H9 (cell line): ENCODE measurements around the gene EN1. TPM values are rescaled to one million over a fixed set of nuclear protein-coding genes. Genes with fewer than 3 reads are reported as not detected.

Source experiments
- DNase-seq: peaks from one replicate; pipeline ENCODE4 v3.0.0-alpha.2; 2017
- H2AFZ ChIP-seq: one replicate; pipeline ENCODE4 v1.6.1; 2013; ENCODE audit warnings: mild to moderate bottlenecking, low read length, control low read depth, moderate library complexity
- H2AK5ac ChIP-seq: 2 replicates; pipeline ENCODE4 v1.6.1; 2013; ENCODE audit warnings: low read length, control low read depth, mixed read lengths; ENCODE audit not compliant: insufficient read length
- H2BK120ac ChIP-seq: one replicate; pipeline ENCODE4 v1.6.1; 2013; ENCODE audit warnings: low read depth, mild to moderate bottlenecking, low read length, control low read depth, inconsistent platforms; ENCODE audit not compliant: poor library complexity, severe bottlenecking
- H2BK12ac ChIP-seq: 2 replicates; pipeline ENCODE4 v1.6.1; 2013; ENCODE audit warnings: low read length, control low read depth, mixed read lengths, low read depth; ENCODE audit not compliant: insufficient read length
- H2BK15ac ChIP-seq: 2 replicates; pipeline ENCODE4 v1.6.1; 2013; ENCODE audit warnings: low read depth, low read length, control low read depth
- H2BK20ac ChIP-seq: one replicate; pipeline ENCODE4 v1.6.1; 2013; ENCODE audit warnings: low read depth, mild to moderate bottlenecking, low read length, control low read depth, inconsistent platforms; ENCODE audit not compliant: poor library complexity, severe bottlenecking
- H2BK5ac ChIP-seq: 2 replicates; pipeline ENCODE4 v1.6.1; 2013; ENCODE audit warnings: low read length, control low read depth, mixed read lengths; ENCODE audit not compliant: insufficient read length
- H3K14ac ChIP-seq: 2 replicates; pipeline ENCODE4 v1.6.1; 2013; ENCODE audit warnings: low read length, control low read depth; ENCODE audit not compliant: insufficient read depth
- H3K18ac ChIP-seq: 2 replicates; pipeline ENCODE4 v1.6.1; 2013; ENCODE audit warnings: low read depth, mild to moderate bottlenecking, mixed read lengths, low read length, control low read depth; ENCODE audit not compliant: insufficient read length
- H3K23ac ChIP-seq: 2 replicates; pipeline ENCODE4 v1.6.1; 2013; ENCODE audit warnings: low read length, control low read depth, mixed read lengths, low read depth; ENCODE audit not compliant: insufficient read length
- H3K23me2 ChIP-seq: 2 replicates; pipeline ENCODE4 v1.6.1; 2013; ENCODE audit warnings: low read depth, mild to moderate bottlenecking, mixed read lengths, low read length, control low read depth; ENCODE audit not compliant: insufficient read length, poor library complexity, severe bottlenecking
- H3K27ac ChIP-seq: 2 replicates; pipeline ENCODE4 v1.5.1; 2013; ENCODE audit warnings: low read length, control low read depth, mixed read lengths, low read depth; ENCODE audit not compliant: insufficient read length
- H3K27me3 ChIP-seq: 2 replicates; pipeline ENCODE4 v1.6.1; 2013; ENCODE audit warnings: low read length, control low read depth, inconsistent platforms; ENCODE audit not compliant: insufficient read depth
- H3K4ac ChIP-seq: 2 replicates; pipeline ENCODE4 v1.6.1; 2013; ENCODE audit warnings: low read depth, mild to moderate bottlenecking, control low read depth, inconsistent platforms, low read length, moderate library complexity
- H3K4me1 ChIP-seq: 2 replicates; pipeline ENCODE4 v1.6.1; 2013; ENCODE audit warnings: low read length, control low read depth, inconsistent platforms; ENCODE audit not compliant: insufficient read depth
- H3K4me2 ChIP-seq: 2 replicates; pipeline ENCODE4 v1.6.1; 2013; ENCODE audit warnings: low read length, control low read depth, mixed read lengths; ENCODE audit not compliant: insufficient read length, insufficient read depth
- H3K56ac ChIP-seq: 2 replicates; pipeline ENCODE4 v1.6.1; 2013; ENCODE audit warnings: low read depth, mild to moderate bottlenecking, mixed read lengths, low read length, control low read depth; ENCODE audit not compliant: insufficient read length
- H3K79me1 ChIP-seq: 2 replicates; pipeline ENCODE4 v1.6.1; 2013; ENCODE audit warnings: low read depth, mild to moderate bottlenecking, moderate library complexity, low read length, control low read depth, inconsistent platforms; ENCODE audit not compliant: insufficient read depth, poor library complexity, severe bottlenecking
- H3K79me2 ChIP-seq: 2 replicates; pipeline ENCODE4 v1.6.1; 2013; ENCODE audit warnings: low read length, control low read depth, inconsistent platforms; ENCODE audit not compliant: insufficient read depth
- H3K9ac ChIP-seq: 2 replicates; pipeline ENCODE4 v1.6.1; 2013; ENCODE audit warnings: low read length, control low read depth, mixed read lengths; ENCODE audit not compliant: insufficient read length; ENCODE audit errors: extremely low read depth
- H3K9me3 ChIP-seq: one replicate; pipeline ENCODE4 v1.6.1; 2013; ENCODE audit warnings: low read depth, low read length, inconsistent platforms; ENCODE audit not compliant: control insufficient read depth
- H3T11ph ChIP-seq: one replicate; pipeline ENCODE4 v1.6.1; 2013; ENCODE audit warnings: mild to moderate bottlenecking, low read length, control low read depth, inconsistent platforms
- H4K20me1 ChIP-seq: one replicate; pipeline ENCODE4 v1.6.1; 2013; ENCODE audit not compliant: control insufficient read depth, insufficient read length, insufficient read depth
- H4K5ac ChIP-seq: 2 replicates; pipeline ENCODE4 v1.6.1; 2013; ENCODE audit warnings: low read depth, mild to moderate bottlenecking, mixed read lengths, low read length, control low read depth; ENCODE audit not compliant: insufficient read length
- H4K8ac ChIP-seq: replicated peaks from 2 replicates; pipeline ENCODE4 v1.6.1; 2013; ENCODE audit warnings: low read length, control low read depth, mixed read lengths, low read depth; ENCODE audit not compliant: insufficient read length
- H4K91ac ChIP-seq: 2 replicates; pipeline ENCODE4 v1.6.1; 2013; ENCODE audit warnings: low read depth, mild to moderate bottlenecking, moderate library complexity, mixed read lengths, low read length, control low read depth; ENCODE audit not compliant: insufficient read length
- H3K27ac Mint-ChIP-seq, 3 experiments: 2 replicates in 2 of 3; 3 replicates in 1 of 3; pipeline ENCODE4 v1.8.0; 2020 to 2021; ENCODE audit warnings: mixed read lengths in 3 of 3, mild to moderate bottlenecking in 1 of 3, moderate library complexity in 1 of 3
- H3K27me3 Mint-ChIP-seq: 2 replicates; pipeline ENCODE4 v1.8.0; 2021; ENCODE audit warnings: low read depth, mild to moderate bottlenecking, moderate library complexity, mixed read lengths
- H3K36me3 Mint-ChIP-seq, 3 experiments: 2 replicates in 2 of 3; 3 replicates in 1 of 3; pipeline ENCODE4 v1.8.0; 2020 to 2021; ENCODE audit warnings: low read depth in 3 of 3, mixed read lengths in 3 of 3; ENCODE audit not compliant: insufficient read depth in 1 of 3
- H3K4me1 Mint-ChIP-seq, 2 experiments: 2 replicates each; pipeline ENCODE4 v1.8.0; 2020; ENCODE audit warnings: mixed read lengths in 2 of 2
- H3K4me3 Mint-ChIP-seq, 2 experiments: 2 replicates in 1 of 2; 3 replicates in 1 of 2; pipeline ENCODE4 v1.8.0; 2020 to 2021; ENCODE audit warnings: mild to moderate bottlenecking in 2 of 2, mixed read lengths in 2 of 2, moderate library complexity in 1 of 2
- H3K9me3 Mint-ChIP-seq, 2 experiments: 2 replicates in 1 of 2; 3 replicates in 1 of 2; pipeline ENCODE4 v1.8.0; 2020; ENCODE audit warnings: mild to moderate bottlenecking in 2 of 2, mixed read lengths in 2 of 2, moderate library complexity in 1 of 2
- WGBS: extraction: QIAGEN DNeasy Blood & Tissue Kit; methylation state at CpG from one replicate; pipeline ENCODE4 v1.1.7; 2013; ENCODE audit warnings: missing lambda C conversion rate, low lambda C conversion rate, mixed read lengths; ENCODE audit not compliant: insufficient read length; ENCODE audit errors: extremely low coverage; 5-methylcytosine and 5-hydroxymethylcytosine counted together
- long read RNA-seq: library from polyadenylated mRNA; unstranded; transcript quantifications from one replicate; pipeline ENCODE4 v2.0.0, GENCODE V29; 2020
- total RNA-seq: library from RNA; stranded (reverse); gene quantifications from 2 replicates; pipeline ENCODE4 v1.2.1, GENCODE V29; 2021
- TF ChIP-seq, protein P1 (sequence below): fragments of 200-600 bp; sonication (generic); conservative IDR thresholded peaks from 3 replicates; pipeline ENCODE4 v1.8.0; 2021; ENCODE audit warnings: antibody characterized with exemption, mild to moderate bottlenecking

EN1 gene
- total RNA-seq = not detected in 2 replicates
- long read RNA-seq = 0 reads

DNA sequence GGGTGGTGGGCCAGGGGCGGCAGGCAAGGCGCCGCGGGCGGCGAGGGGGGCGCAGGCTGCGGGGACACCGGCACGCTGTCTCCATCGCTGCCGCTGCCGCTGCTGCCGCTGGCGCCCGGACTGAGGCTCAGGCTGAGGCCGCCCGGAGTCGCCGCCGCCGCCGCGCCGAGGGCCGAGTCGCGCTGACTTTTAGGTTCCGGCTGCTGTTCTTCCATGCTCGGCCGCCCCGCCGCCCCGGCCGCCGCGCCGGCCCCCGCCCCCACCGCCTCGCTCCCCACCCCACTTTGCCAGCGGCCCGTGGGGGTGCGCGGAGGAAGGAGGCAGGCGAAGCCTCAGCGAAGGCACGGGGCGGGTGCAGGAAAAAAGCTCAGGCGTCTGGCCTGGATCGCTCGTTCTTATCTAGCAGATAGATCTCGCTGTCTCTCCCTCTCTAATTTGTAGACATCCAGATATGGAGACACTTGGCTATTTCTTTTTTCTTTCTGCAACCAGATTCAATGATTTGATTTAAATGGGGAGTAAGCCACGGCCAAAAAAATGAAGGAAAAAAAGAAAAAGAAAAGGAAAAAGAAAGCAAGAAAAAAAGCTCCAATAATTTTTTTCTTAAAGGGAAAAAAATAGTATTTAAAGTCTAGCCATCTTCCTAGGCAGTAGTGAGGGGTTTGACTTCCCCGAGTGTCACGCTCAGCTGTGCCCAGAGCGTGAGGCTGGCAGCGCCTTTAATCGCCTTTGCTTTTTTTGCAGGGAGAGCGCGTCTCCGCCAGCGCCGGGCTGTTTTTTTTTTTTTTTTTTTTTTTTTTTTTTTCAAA lies at the start of gene EN1:
Gene EN1 (minus strand): TSS at position 696 of the 809 bp plus-strand sequence. CDS start 481 bp downstream, at position 215.
- Mint-ChIP-seq H3K9me3 (peaks cover 0 to 11% of the 10 kb centered on the region in 2 experiments; a peak in 4 of 5 replicates), H3K36me3 (no peaks in the 10 kb centered on the region), H3K27me3 (peaks cover 96% of the 10 kb centered on the region), H3K27ac (no peak within 1 kb of the TSS), H3K4me1 (peaks cover 43 to 74% of the 10 kb centered on the region in 2 experiments), H3K4me3 (peak within 1 kb of the TSS; percentile 42 to 80)
- no peaks in the 10 kb centered on the region for H3K79me1 ChIP-seq
- no peaks in the 10 kb centered on the region for H3K9me3 ChIP-seq
- H2BK120ac ChIP-seq = no peak within 1 kb of the TSS
- no peak within 1 kb of the TSS for H4K5ac ChIP-seq
- H2BK20ac ChIP-seq = no peak within 1 kb of the TSS
- no peak within 1 kb of the TSS for H2BK12ac ChIP-seq
- no CpG with 5 or more reads among the region's 64 CpGs for WGBS
- H3K23me2 ChIP-seq = peaks cover 4% of the 10 kb centered on the region
- no peak within 1 kb of the TSS for H3K14ac ChIP-seq
- no peak within 1 kb of the TSS for H2AK5ac ChIP-seq
- 0 out of 2 replicates have a peak, but pooled peaks cover 2% of the 10 kb centered on the region for H3K4me1 ChIP-seq
- DNase-seq = peak; percentile 39
- H3K27me3 ChIP-seq = peaks cover 88% of the 10 kb centered on the region
- no peak within 1 kb of the TSS for H3K9ac ChIP-seq
- no peak within 1 kb of the TSS for H2BK15ac ChIP-seq
- no peak within 1 kb of the TSS for H3T11ph ChIP-seq
- H3K23ac ChIP-seq = no peak within 1 kb of the TSS
- no peak within 1 kb of the TSS for H4K8ac ChIP-seq
- H2BK5ac ChIP-seq = no peak within 1 kb of the TSS
- H3K18ac ChIP-seq = no peak within 1 kb of the TSS
- H3K4me2 ChIP-seq = peak within 1 kb of the TSS; percentile 64
- H3K4ac ChIP-seq = no peak within 1 kb of the TSS
- H3K27ac ChIP-seq = no peak within 1 kb of the TSS
- no peaks in the 10 kb centered on the region for H3K79me2 ChIP-seq
- H4K20me1 ChIP-seq = no peaks in the 10 kb centered on the region
- no peak within 1 kb of the TSS for H4K91ac ChIP-seq
- TF ChIP-seq, protein P1, sequence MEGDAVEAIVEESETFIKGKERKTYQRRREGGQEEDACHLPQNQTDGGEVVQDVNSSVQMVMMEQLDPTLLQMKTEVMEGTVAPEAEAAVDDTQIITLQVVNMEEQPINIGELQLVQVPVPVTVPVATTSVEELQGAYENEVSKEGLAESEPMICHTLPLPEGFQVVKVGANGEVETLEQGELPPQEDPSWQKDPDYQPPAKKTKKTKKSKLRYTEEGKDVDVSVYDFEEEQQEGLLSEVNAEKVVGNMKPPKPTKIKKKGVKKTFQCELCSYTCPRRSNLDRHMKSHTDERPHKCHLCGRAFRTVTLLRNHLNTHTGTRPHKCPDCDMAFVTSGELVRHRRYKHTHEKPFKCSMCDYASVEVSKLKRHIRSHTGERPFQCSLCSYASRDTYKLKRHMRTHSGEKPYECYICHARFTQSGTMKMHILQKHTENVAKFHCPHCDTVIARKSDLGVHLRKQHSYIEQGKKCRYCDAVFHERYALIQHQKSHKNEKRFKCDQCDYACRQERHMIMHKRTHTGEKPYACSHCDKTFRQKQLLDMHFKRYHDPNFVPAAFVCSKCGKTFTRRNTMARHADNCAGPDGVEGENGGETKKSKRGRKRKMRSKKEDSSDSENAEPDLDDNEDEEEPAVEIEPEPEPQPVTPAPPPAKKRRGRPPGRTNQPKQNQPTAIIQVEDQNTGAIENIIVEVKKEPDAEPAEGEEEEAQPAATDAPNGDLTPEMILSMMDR = no peak
- H2AFZ ChIP-seq = no peak within 1 kb of the TSS
- H3K56ac ChIP-seq = no peak within 1 kb of the TSS
